Measurements from ENCODE around the gene ADD2. TPM values are rescaled to one million over a fixed set of nuclear protein-coding genes. Genes with fewer than 3 reads are reported as not detected.
"Not testable (repeated sequence)": the region's sequence is repeated elsewhere in the genome, so short reads cannot be mapped to it uniquely, and the experiment has no call there.

ADD2 gene
- total RNA-seq, 1 experiment from 2014 or later: 5.6 TPM

- no peak for DNase-seq (ENCODE audit: low spot score)
- H3K27ac ChIP-seq (ENCODE audit: low read depth, low read length, poor library complexity, severe bottlenecking): no peak overlapping the region
- H3K4me3 ChIP-seq (ENCODE audit: low read depth, low read length, poor library complexity, severe bottlenecking): no peak overlapping the region
- H3K36me3 ChIP-seq (ENCODE audit: insufficient read depth, low read length, poor library complexity, severe bottlenecking): no peaks in the 10 kb centered on the region
- no TSS peak for BruUV-seq (replicated peaks)
- ChIA-PET POLR2A (ENCODE audit: low non-redundant PET) (no interaction called here), CTCF (no interaction called here)
- H3K27me3 ChIP-seq (replicated peaks; ENCODE audit: insufficient read depth, low read depth, low read length, poor library complexity): no peaks in the 10 kb centered on the region
- no peaks in the 10 kb centered on the region for H3K9me3 ChIP-seq (ENCODE audit: low read depth, low read length, poor library complexity, severe bottlenecking)
- intact Hi-C loops (cut with micrococcal nuclease; ENCODE audit: unreplicated experiment): no loop called here
- peaks cover 4% of the 10 kb centered on the region for H3K4me1 ChIP-seq (ENCODE audit: insufficient read depth, low read length, poor library complexity, severe bottlenecking)
- no peak for TF ChIP-seq CTCF (conservative IDR thresholded peaks at IDR 0.05; ENCODE audit: low read depth, low read length)
- no peak for TF ChIP-seq EZH2 (IDR thresholded peaks at IDR 0.05; ENCODE audit: borderline replicate concordance, low read depth, low read length, poor library complexity, severe bottlenecking)
Measured at GRCh38 chr2:70743677-70744076, 24.3 kb downstream of the ADD2 start.

GRCh38 chr2:70743068-70743467, 24.9 kb downstream of the ADD2 start:
- peaks cover 4% of the 10 kb centered on the region for H3K4me1 ChIP-seq (ENCODE audit: insufficient read depth, low read length, poor library complexity, severe bottlenecking)
- H3K4me3 ChIP-seq (ENCODE audit: low read depth, low read length, poor library complexity, severe bottlenecking): no peak overlapping the region
- TF ChIP-seq EZH2 (IDR thresholded peaks at IDR 0.05; ENCODE audit: borderline replicate concordance, low read depth, low read length, poor library complexity, severe bottlenecking): no peak
- TF ChIP-seq CTCF (conservative IDR thresholded peaks at IDR 0.05; ENCODE audit: low read depth, low read length): no peak
- no peaks in the 10 kb centered on the region for H3K27me3 ChIP-seq (replicated peaks; ENCODE audit: insufficient read depth, low read depth, low read length, poor library complexity)
- BruUV-seq (replicated peaks): no TSS peak
- intact Hi-C loops (cut with micrococcal nuclease; ENCODE audit: unreplicated experiment): no loop called here
- no peaks in the 10 kb centered on the region for H3K36me3 ChIP-seq (ENCODE audit: insufficient read depth, low read length, poor library complexity, severe bottlenecking)
- CTCF ChIA-PET: no interaction called here
- H3K9me3 ChIP-seq (ENCODE audit: low read depth, low read length, poor library complexity, severe bottlenecking): no peaks in the 10 kb centered on the region
- POLR2A ChIA-PET (ENCODE audit: low non-redundant PET): no interaction called here
- no peak for DNase-seq (ENCODE audit: low spot score)
- no peak overlapping the region for H3K27ac ChIP-seq (ENCODE audit: low read depth, low read length, poor library complexity, severe bottlenecking)

GRCh38 chr2:70739492-70739891, 28.5 kb downstream of the ADD2 start:
- H3K4me3 ChIP-seq (ENCODE audit: low read depth, low read length, poor library complexity, severe bottlenecking); H3K27me3 ChIP-seq (replicated peaks; ENCODE audit: insufficient read depth, low read depth, low read length, poor library complexity); intact Hi-C loops (cut with micrococcal nuclease; ENCODE audit: unreplicated experiment); BruUV-seq (replicated peaks); DNase-seq (ENCODE audit: low spot score); H3K27ac ChIP-seq (ENCODE audit: low read depth, low read length, poor library complexity, severe bottlenecking); CTCF ChIA-PET; POLR2A ChIA-PET (ENCODE audit: low non-redundant PET); H3K4me1 ChIP-seq (ENCODE audit: insufficient read depth, low read length, poor library complexity, severe bottlenecking); H3K36me3 ChIP-seq (ENCODE audit: insufficient read depth, low read length, poor library complexity, severe bottlenecking); H3K9me3 ChIP-seq (ENCODE audit: low read depth, low read length, poor library complexity, severe bottlenecking): not testable (repeated sequence)

GRCh38 chr2:70738159-70738558, 29.8 kb downstream of the ADD2 start:
- H3K4me1 ChIP-seq (ENCODE audit: insufficient read depth, low read length, poor library complexity, severe bottlenecking): peaks cover 3% of the 10 kb centered on the region
- no peak overlapping the region for H3K4me3 ChIP-seq (ENCODE audit: low read depth, low read length, poor library complexity, severe bottlenecking)
- H3K27ac ChIP-seq (ENCODE audit: low read depth, low read length, poor library complexity, severe bottlenecking): no peak overlapping the region
- DNase-seq (ENCODE audit: low spot score): no peak
- no peak for TF ChIP-seq CTCF (conservative IDR thresholded peaks at IDR 0.05; ENCODE audit: low read depth, low read length)
- no peak for TF ChIP-seq EZH2 (IDR thresholded peaks at IDR 0.05; ENCODE audit: borderline replicate concordance, low read depth, low read length, poor library complexity, severe bottlenecking)
- H3K27me3 ChIP-seq (replicated peaks; ENCODE audit: insufficient read depth, low read depth, low read length, poor library complexity): no peaks in the 10 kb centered on the region
- intact Hi-C loops (cut with micrococcal nuclease; ENCODE audit: unreplicated experiment): no loop called here
- ChIA-PET POLR2A (ENCODE audit: low non-redundant PET) (no interaction called here), CTCF (no interaction called here)
- H3K9me3 ChIP-seq (ENCODE audit: low read depth, low read length, poor library complexity, severe bottlenecking): no peaks in the 10 kb centered on the region
- BruUV-seq (replicated peaks): no TSS peak
- no peaks in the 10 kb centered on the region for H3K36me3 ChIP-seq (ENCODE audit: insufficient read depth, low read length, poor library complexity, severe bottlenecking)
